Prostate gland (tissue), 2 donors: ENCODE data around the gene NCOA6.

ENCODE experiments used
- POLR2A ChIP-seq: fragments of 450-650 bp; IDR thresholded peaks from one replicate; pipeline ENCODE4 v1.6.1; 2016; ENCODE audit warnings: antibody characterized with exemption, mild to moderate bottlenecking
- POLR2AphosphoS5 ChIP-seq: sonication (generic); formaldehyde crosslinking; IDR thresholded peaks from one replicate; pipeline ENCODE4 v1.6.1; 2017; ENCODE audit warnings: antibody characterized with exemption
- TF ChIP-seq, protein P1 (sequence below), 4 experiments: fragments of 200-600 bp in 2 of 4; fragments of 450-650 bp in 2 of 4; sonication (generic) in 2 of 4; IDR thresholded peaks; 1 replicate in 3 of 4; 2 replicates in 1 of 4; pipeline ENCODE4 v1.5.1; 2016 to 2019; ENCODE audit warnings: antibody characterized with exemption in 4 of 4, mild to moderate bottlenecking in 2 of 4, moderate library complexity in 2 of 4

DNA sequence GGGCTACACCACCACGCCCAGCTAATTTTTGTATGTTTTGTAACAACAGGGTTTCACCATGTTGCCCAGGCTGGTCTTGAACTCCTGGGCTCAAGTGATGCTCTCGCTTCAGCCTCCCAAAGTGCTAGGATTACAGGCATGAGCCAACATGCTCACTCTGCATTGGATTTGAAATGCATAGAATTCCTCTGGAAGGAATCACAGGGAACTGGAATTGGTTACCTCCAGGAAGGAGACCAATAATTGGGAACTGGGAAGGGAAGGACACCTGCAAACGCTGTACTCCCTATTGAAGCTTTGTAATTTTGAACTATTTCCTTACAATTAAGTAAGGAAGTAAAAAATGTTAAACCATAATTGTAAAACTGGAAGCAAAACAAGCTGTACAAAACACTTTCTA is 133.6 kb downstream of the NCOA6 start:
- TF ChIP-seq, protein P1, sequence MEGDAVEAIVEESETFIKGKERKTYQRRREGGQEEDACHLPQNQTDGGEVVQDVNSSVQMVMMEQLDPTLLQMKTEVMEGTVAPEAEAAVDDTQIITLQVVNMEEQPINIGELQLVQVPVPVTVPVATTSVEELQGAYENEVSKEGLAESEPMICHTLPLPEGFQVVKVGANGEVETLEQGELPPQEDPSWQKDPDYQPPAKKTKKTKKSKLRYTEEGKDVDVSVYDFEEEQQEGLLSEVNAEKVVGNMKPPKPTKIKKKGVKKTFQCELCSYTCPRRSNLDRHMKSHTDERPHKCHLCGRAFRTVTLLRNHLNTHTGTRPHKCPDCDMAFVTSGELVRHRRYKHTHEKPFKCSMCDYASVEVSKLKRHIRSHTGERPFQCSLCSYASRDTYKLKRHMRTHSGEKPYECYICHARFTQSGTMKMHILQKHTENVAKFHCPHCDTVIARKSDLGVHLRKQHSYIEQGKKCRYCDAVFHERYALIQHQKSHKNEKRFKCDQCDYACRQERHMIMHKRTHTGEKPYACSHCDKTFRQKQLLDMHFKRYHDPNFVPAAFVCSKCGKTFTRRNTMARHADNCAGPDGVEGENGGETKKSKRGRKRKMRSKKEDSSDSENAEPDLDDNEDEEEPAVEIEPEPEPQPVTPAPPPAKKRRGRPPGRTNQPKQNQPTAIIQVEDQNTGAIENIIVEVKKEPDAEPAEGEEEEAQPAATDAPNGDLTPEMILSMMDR (IDR thresholded peaks at IDR 0.05): no peak
- no peak for TF ChIP-seq POLR2A
- TF ChIP-seq POLR2AphosphoS5: no peak
